Measurements from ENCODE around the gene OBSCN. TPM values are rescaled to one million over a fixed set of nuclear protein-coding genes. Genes with fewer than 3 reads are reported as not detected.
A peak's percentile ranks its signal among the peaks of the same experiment; 100 is the strongest.
"Not testable (repeated sequence)": the region's sequence is repeated elsewhere in the genome, so short reads cannot be mapped to it uniquely, and the experiment has no call there.

Gene OBSCN
- total and polyA plus RNA-seq, 2 donors, result 10.1 to 75.9 TPM

GRCh38 chr1:228224198-228225164, 16.6 kb downstream of the OBSCN start:
- DNase-seq (ENCODE audit: low read depth in 6 of 9, low spot score in 9 of 9), result no peak
- Histone ChIP-seq H3K27ac (ENCODE audit: low read depth in 1 of 2, low read length in 1 of 2) (no peak overlapping the region), H3K27me3 (ENCODE audit: control insufficient read depth in 2 of 2, insufficient read depth in 1 of 2, low read length in 1 of 2) (no peaks in the 10 kb centered on the region), H3K9me3 (ENCODE audit: control insufficient read depth in 2 of 2, insufficient read depth in 1 of 2, low read length in 1 of 2) (peaks cover 4 to 11% of the 10 kb centered on the region in 2 donors), H3K4me3 (ENCODE audit: low read length in 2 of 2) (no peak overlapping the region), H3K4me1 (ENCODE audit: control insufficient read depth in 2 of 2, insufficient read depth in 2 of 2, low read length in 2 of 2) (no peaks in the 10 kb centered on the region), H3K36me3 (ENCODE audit: control insufficient read depth in 2 of 2, insufficient read depth in 2 of 2, low read length in 1 of 2) (peaks cover 37 to 56% of the 10 kb centered on the region in 2 donors)
- WGBS, result 92% methylated on average over 16 of the region's 16 CpGs

DNA sequence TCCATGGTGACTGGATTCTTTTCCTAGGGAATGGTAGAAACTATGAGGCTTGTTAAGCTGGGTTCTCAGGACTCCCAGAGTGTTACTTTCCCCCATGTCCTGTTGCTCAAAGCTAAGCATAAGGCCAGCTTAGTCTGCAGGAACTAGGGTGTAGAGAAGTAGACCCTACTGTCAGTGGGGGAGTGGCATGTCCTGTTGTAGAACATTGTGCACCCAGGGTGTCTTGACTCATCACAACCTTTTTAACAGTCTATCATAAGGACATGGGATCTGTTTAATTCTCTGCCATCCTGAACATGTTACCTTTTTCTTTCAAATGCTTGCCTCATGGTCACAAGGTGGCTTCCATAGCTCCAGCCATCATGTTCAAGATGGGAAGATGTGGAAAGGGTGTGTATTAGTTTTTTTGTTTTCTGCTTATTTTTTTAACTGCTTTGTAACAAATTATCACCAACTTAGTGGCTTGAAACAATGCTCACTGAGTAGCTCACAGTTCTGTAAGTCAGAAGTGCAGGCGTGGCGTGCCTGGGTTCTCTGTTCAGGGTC, 17.4 kb downstream of the OBSCN start:
- Histone ChIP-seq H3K9me3 (ENCODE audit: control insufficient read depth in 2 of 2, insufficient read depth in 1 of 2, low read length in 1 of 2) (peaks cover 4 to 11% of the 10 kb centered on the region in 2 donors), H3K27ac (ENCODE audit: low read depth in 1 of 2, low read length in 1 of 2) (no peak overlapping the region), H3K4me3 (ENCODE audit: low read length in 2 of 2) (no peak overlapping the region), H3K4me1 (ENCODE audit: control insufficient read depth in 2 of 2, insufficient read depth in 2 of 2, low read length in 2 of 2) (no peaks in the 10 kb centered on the region), H3K36me3 (ENCODE audit: control insufficient read depth in 2 of 2, insufficient read depth in 2 of 2, low read length in 1 of 2) (peaks cover 33 to 48% of the 10 kb centered on the region in 2 donors), H3K27me3 (ENCODE audit: control insufficient read depth in 2 of 2, insufficient read depth in 1 of 2, low read length in 1 of 2) (no peaks in the 10 kb centered on the region)
- no peak for DNase-seq (ENCODE audit: low read depth in 6 of 9, low spot score in 9 of 9)
- WGBS, result 58% methylated on average over 2 of the region's 2 CpGs

GRCh38 chr1:228225740-228226139, 17.9 kb downstream of the OBSCN start:
- Histone ChIP-seq H3K27me3 (ENCODE audit: control insufficient read depth in 2 of 2, insufficient read depth in 1 of 2, low read length in 1 of 2) (no peaks in the 10 kb centered on the region), H3K27ac (ENCODE audit: low read depth in 1 of 2, low read length in 1 of 2) (no peak overlapping the region), H3K4me1 (ENCODE audit: control insufficient read depth in 2 of 2, insufficient read depth in 2 of 2, low read length in 2 of 2) (no peaks in the 10 kb centered on the region), H3K9me3 (ENCODE audit: control insufficient read depth in 2 of 2, insufficient read depth in 1 of 2, low read length in 1 of 2) (peaks cover 4 to 11% of the 10 kb centered on the region in 2 donors), H3K36me3 (ENCODE audit: control insufficient read depth in 2 of 2, insufficient read depth in 2 of 2, low read length in 1 of 2) (peaks cover 33 to 45% of the 10 kb centered on the region in 2 donors), H3K4me3 (ENCODE audit: low read length in 2 of 2) (no peak overlapping the region)
- 72% methylated on average over 2 of the region's 2 CpGs for WGBS
- DNase-seq (ENCODE audit: low read depth in 6 of 9, low spot score in 9 of 9), result no peak

- Histone ChIP-seq H3K36me3 (ENCODE audit: control insufficient read depth in 2 of 2, insufficient read depth in 2 of 2, low read length in 1 of 2) (peaks cover 33 to 42% of the 10 kb centered on the region in 2 donors), H3K4me3 (ENCODE audit: low read length in 2 of 2) (no peak overlapping the region), H3K9me3 (ENCODE audit: control insufficient read depth in 2 of 2, insufficient read depth in 1 of 2, low read length in 1 of 2) (peaks cover 4 to 11% of the 10 kb centered on the region in 2 donors), H3K27me3 (ENCODE audit: control insufficient read depth in 2 of 2, insufficient read depth in 1 of 2, low read length in 1 of 2) (no peaks in the 10 kb centered on the region), H3K4me1 (ENCODE audit: control insufficient read depth in 2 of 2, insufficient read depth in 2 of 2, low read length in 2 of 2) (no peaks in the 10 kb centered on the region), H3K27ac (ENCODE audit: low read depth in 1 of 2, low read length in 1 of 2) (no peak overlapping the region)
- 97% methylated on average over 7 of the region's 7 CpGs for WGBS
- DNase-seq (ENCODE audit: low read depth in 6 of 9, low spot score in 9 of 9), result no peak
Observed at GRCh38 chr1:228226141-228226874, 18.5 kb downstream of the OBSCN start.

DNA sequence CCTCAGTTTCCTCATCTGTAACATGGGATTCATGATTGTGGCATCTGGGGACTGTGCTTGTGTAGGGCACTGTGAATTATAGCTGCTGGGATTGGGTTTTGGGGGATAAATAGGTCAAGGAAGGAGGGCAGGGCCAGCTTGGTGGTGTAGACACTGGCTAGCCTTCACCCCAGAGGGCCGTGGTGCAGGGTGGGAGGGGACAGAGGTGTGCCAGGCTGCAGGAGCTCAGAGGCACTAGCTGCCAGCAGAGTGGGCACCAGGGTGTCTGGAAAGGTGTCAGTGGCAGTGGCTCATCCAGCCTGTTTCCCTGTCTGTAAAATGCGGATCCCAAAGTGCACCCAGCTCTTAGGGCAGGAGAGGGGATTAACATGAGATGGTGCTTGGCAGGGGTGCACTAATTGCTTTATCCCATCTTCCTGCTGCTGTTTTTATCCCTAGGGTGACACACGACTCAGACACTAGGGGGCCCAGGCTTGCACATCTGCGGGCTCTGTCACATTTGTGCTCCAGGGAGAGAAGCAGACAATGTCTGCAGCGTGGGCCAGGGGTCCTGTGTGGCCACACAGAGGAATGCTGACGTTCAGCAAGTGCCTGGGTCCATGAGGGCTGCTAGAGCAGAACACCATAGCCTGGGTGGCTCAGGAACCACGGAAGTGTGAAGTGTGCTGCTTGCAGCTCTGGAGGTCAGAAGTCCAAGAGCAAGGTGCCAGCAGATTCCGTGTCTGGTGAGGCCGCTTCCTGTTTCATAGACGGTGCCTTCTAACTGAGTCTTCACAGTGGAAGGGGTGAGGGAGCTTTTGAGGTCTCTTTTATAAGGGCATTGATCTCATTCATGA, 19.3 kb downstream of the OBSCN start:
- Histone ChIP-seq H3K27ac (ENCODE audit: low read depth in 1 of 2, low read length in 1 of 2) (no peak overlapping the region), H3K27me3 (ENCODE audit: control insufficient read depth in 2 of 2, insufficient read depth in 1 of 2, low read length in 1 of 2) (no peaks in the 10 kb centered on the region), H3K9me3 (ENCODE audit: control insufficient read depth in 2 of 2, insufficient read depth in 1 of 2, low read length in 1 of 2) (peaks cover 4 to 11% of the 10 kb centered on the region in 2 donors), H3K4me1 (ENCODE audit: control insufficient read depth in 2 of 2, insufficient read depth in 2 of 2, low read length in 2 of 2) (no peaks in the 10 kb centered on the region), H3K4me3 (ENCODE audit: low read length in 2 of 2) (no peak overlapping the region), H3K36me3 (ENCODE audit: control insufficient read depth in 2 of 2, insufficient read depth in 2 of 2, low read length in 1 of 2) (peaks cover 38 to 42% of the 10 kb centered on the region in 2 donors)
- 92% methylated on average over 10 of the region's 10 CpGs for WGBS
- DNase-seq (ENCODE audit: low read depth in 6 of 9, low spot score in 9 of 9), result no peak

DNA sequence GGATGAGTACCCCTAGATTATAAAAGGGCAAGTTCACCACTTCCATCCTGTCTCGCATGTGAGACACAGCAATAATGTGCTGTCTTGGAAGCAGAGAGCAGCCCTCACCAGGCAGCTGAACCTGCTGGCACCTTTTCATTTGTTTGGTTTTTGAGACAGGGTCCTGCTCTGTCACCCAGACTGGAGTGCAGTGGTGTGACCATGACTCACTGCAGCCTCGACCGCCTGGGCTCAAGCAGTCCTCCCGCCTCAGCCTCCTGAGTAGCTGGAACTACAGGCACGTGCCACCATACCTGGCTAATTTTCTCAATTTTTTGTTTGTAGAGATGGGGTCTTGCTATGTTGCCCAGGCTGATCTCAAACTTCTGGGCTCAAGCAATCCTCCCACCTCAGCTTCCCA, 20.3 kb downstream of the OBSCN start:
- not testable (repeated sequence) for DNase-seq (ENCODE audit: low read depth in 6 of 9, low spot score in 9 of 9); H3K27me3 ChIP-seq (ENCODE audit: control insufficient read depth in 2 of 2, insufficient read depth in 1 of 2, low read length in 1 of 2); H3K4me1 ChIP-seq (ENCODE audit: control insufficient read depth in 2 of 2, insufficient read depth in 2 of 2, low read length in 2 of 2); H3K4me3 ChIP-seq (ENCODE audit: low read length in 2 of 2)
- WGBS, result 97% methylated on average over 5 of the region's 5 CpGs
- Histone ChIP-seq H3K9me3 (ENCODE audit: control insufficient read depth in 2 of 2, insufficient read depth in 1 of 2, low read length in 1 of 2) (peaks cover 4 to 11% of the 10 kb centered on the region in 2 donors), H3K36me3 (ENCODE audit: control insufficient read depth in 2 of 2, insufficient read depth in 2 of 2, low read length in 1 of 2) (peaks cover 38 to 49% of the 10 kb centered on the region in 2 donors), H3K27ac (ENCODE audit: low read depth in 1 of 2, low read length in 1 of 2) (peak overlapping the region in 1 of 2 donors; percentile 46)

- DNase-seq (ENCODE audit: low read depth in 6 of 9, low spot score in 9 of 9), result no peak
- no peak overlapping the region for H3K4me3 ChIP-seq (ENCODE audit: low read length in 2 of 2)
- H3K9me3 ChIP-seq (ENCODE audit: control insufficient read depth in 2 of 2, insufficient read depth in 1 of 2, low read length in 1 of 2), result peaks cover 4 to 11% of the 10 kb centered on the region in 2 donors
- WGBS, result 92% methylated on average over 5 of the region's 5 CpGs
- H3K27ac ChIP-seq (ENCODE audit: low read depth in 1 of 2, low read length in 1 of 2), result no peak overlapping the region
- no peaks in the 10 kb centered on the region for H3K27me3 ChIP-seq (ENCODE audit: control insufficient read depth in 2 of 2, insufficient read depth in 1 of 2, low read length in 1 of 2)
- no peaks in the 10 kb centered on the region for H3K4me1 ChIP-seq (ENCODE audit: control insufficient read depth in 2 of 2, insufficient read depth in 2 of 2, low read length in 2 of 2)
- H3K36me3 ChIP-seq (ENCODE audit: control insufficient read depth in 2 of 2, insufficient read depth in 2 of 2, low read length in 1 of 2), result peaks cover 38 to 49% of the 10 kb centered on the region in 2 donors
Observed at GRCh38 chr1:228228601-228229074, 20.8 kb downstream of the OBSCN start.

- Histone ChIP-seq H3K9me3 (ENCODE audit: control insufficient read depth in 2 of 2, insufficient read depth in 1 of 2, low read length in 1 of 2) (no peaks in the 10 kb centered on the region), H3K4me3 (ENCODE audit: low read length in 2 of 2) (no peak overlapping the region), H3K27ac (ENCODE audit: low read depth in 1 of 2, low read length in 1 of 2) (no peak overlapping the region), H3K4me1 (ENCODE audit: control insufficient read depth in 2 of 2, insufficient read depth in 2 of 2, low read length in 2 of 2) (no peaks in the 10 kb centered on the region), H3K36me3 (ENCODE audit: control insufficient read depth in 2 of 2, insufficient read depth in 2 of 2, low read length in 1 of 2) (peaks cover 19 to 27% of the 10 kb centered on the region in 2 donors), H3K27me3 (ENCODE audit: control insufficient read depth in 2 of 2, insufficient read depth in 1 of 2, low read length in 1 of 2) (no peaks in the 10 kb centered on the region)
- DNase-seq (ENCODE audit: low read depth in 6 of 9, low spot score in 9 of 9), result no peak
- WGBS, result 98% methylated on average over 2 of the region's 2 CpGs
Observed at GRCh38 chr1:228231189-228231588, 23.3 kb downstream of the OBSCN start.
